HG02763 (cell line): ENCODE results near the gene MYO1C.
"Not testable (repeated sequence)": the region's sequence is repeated elsewhere in the genome, so short reads cannot be mapped to it uniquely, and the experiment has no call there.

Experiments
- ATAC-seq: cut with Tn5 transposase; IDR thresholded peaks from one replicate; pipeline ENCODE4 v1.9.1; 2021; ENCODE audit warnings: mild to moderate bottlenecking, moderate library complexity; ENCODE audit not compliant: unreplicated experiment

MYO1C gene

GRCh38 chr17:1434150-1434549, 58.3 kb downstream of the MYO1C start:
- ATAC-seq: no peak

GRCh38 chr17:1431631-1432104, 60.8 kb downstream of the MYO1C start:
- ATAC-seq: no peak

- no peak for ATAC-seq
Observed at GRCh38 chr17:1423456-1424135, 68.9 kb downstream of the MYO1C start.

- no peak for ATAC-seq
Observed at GRCh38 chr17:1422885-1423284, 69.6 kb downstream of the MYO1C start.

- no peak for ATAC-seq
Observed at GRCh38 chr17:1421470-1421869, 71.0 kb downstream of the MYO1C start.

- no peak for ATAC-seq
Observed at GRCh38 chr17:1420981-1421380, 71.5 kb downstream of the MYO1C start.

- no peak for ATAC-seq
Observed at GRCh38 chr17:1420163-1420562, 72.3 kb downstream of the MYO1C start.

- ATAC-seq: not testable (repeated sequence)
Observed at GRCh38 chr17:1418476-1418875, 74.0 kb downstream of the MYO1C start.

- no peak for ATAC-seq
Observed at GRCh38 chr17:1416414-1416813, 76.1 kb downstream of the MYO1C start.

GRCh38 chr17:1414634-1415033, 77.9 kb downstream of the MYO1C start:
- ATAC-seq: no peak
